ENCODE measurements around the gene DDX51.

DDX51 gene

DNA sequence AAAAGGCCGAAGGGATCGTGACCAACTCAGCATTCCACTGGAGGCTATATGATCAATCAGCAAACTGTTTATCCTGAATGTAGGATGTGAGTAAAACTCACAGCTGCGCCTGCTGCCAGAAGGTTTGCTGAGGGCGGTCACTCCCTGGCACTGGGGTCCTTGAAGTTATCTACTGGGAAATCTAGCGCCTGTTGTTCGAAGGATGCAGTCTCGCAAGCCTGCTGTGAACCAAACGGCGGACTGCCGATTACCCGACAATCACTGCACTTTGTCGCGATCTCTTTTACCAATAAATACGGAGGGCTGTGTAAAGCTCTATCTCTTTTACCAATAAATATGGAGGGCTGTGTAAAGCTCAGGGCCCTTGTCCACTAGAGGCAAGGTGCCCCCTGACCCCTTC, 12.9 kb downstream of the DDX51 start:
- peaks cover 17% of the 10 kb centered on the region; the same call in 1 of the 2 replicates for H3K36me3 ChIP-seq (ENCODE audit: insufficient read depth, low read length)
- TF ChIP-seq EZH2phosphoT487 (IDR thresholded peaks at IDR 0.05; ENCODE audit: borderline replicate concordance) = no peak
- TF ChIP-seq, protein P1, sequence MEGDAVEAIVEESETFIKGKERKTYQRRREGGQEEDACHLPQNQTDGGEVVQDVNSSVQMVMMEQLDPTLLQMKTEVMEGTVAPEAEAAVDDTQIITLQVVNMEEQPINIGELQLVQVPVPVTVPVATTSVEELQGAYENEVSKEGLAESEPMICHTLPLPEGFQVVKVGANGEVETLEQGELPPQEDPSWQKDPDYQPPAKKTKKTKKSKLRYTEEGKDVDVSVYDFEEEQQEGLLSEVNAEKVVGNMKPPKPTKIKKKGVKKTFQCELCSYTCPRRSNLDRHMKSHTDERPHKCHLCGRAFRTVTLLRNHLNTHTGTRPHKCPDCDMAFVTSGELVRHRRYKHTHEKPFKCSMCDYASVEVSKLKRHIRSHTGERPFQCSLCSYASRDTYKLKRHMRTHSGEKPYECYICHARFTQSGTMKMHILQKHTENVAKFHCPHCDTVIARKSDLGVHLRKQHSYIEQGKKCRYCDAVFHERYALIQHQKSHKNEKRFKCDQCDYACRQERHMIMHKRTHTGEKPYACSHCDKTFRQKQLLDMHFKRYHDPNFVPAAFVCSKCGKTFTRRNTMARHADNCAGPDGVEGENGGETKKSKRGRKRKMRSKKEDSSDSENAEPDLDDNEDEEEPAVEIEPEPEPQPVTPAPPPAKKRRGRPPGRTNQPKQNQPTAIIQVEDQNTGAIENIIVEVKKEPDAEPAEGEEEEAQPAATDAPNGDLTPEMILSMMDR (conservative IDR thresholded peaks at IDR 0.05; ENCODE audit: low read length) = no peak
- no peak overlapping the region for H3K4me2 ChIP-seq (ENCODE audit: low read depth, low read length, poor library complexity, severe bottlenecking)
- no peaks in the 10 kb centered on the region for H3K79me2 ChIP-seq (ENCODE audit: insufficient read depth, low read length)
- H4K20me1 ChIP-seq (ENCODE audit: insufficient read depth, low read length, poor library complexity, severe bottlenecking) = no peaks in the 10 kb centered on the region
- H3K9me3 ChIP-seq (ENCODE audit: insufficient read depth, low read depth, low read length) = no peaks in the 10 kb centered on the region
- H3K4me1 ChIP-seq (ENCODE audit: insufficient read depth, low read length, poor library complexity, severe bottlenecking) = no peaks in the 10 kb centered on the region
- H3K9ac ChIP-seq (ENCODE audit: low read depth, low read length, poor library complexity, severe bottlenecking) = no peak overlapping the region
- H3K9me2 ChIP-seq (replicated peaks; ENCODE audit: low read depth, low read length) = no peaks in the 10 kb centered on the region
- no peak overlapping the region for H2AFZ ChIP-seq (ENCODE audit: low read length)
- H3F3A ChIP-seq (ENCODE audit: low read depth) = no peaks in the 10 kb centered on the region
- H3K4me3 ChIP-seq (ENCODE audit: low read length, poor library complexity, severe bottlenecking) = no peak overlapping the region
- H3K27me3 ChIP-seq (ENCODE audit: insufficient read depth, low read length, poor library complexity, severe bottlenecking) = no peaks in the 10 kb centered on the region

DNA sequence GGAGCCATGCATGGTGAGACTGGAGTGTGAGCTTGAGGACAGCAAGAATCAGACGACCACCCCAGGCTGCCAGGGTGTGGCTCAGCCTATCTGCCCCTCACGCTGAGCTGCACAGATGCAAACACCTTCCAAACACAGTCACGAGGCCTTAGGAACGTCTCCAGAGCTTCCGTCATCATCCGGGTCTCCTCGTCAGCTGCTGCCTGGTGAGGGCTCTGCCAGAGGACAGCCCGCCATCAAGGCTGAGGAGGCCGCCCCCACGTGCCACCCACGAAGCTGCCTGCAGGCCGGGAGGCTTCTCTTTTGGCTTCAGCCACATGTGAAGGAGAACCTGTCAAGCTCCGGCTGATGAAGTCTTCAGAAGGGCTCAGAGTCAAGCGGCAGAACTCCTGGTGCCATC, 13.4 kb downstream of the DDX51 start:
- no peak overlapping the region for H3K4me2 ChIP-seq (ENCODE audit: low read depth, low read length, poor library complexity, severe bottlenecking)
- no peaks in the 10 kb centered on the region for H3K9me2 ChIP-seq (replicated peaks; ENCODE audit: low read depth, low read length)
- no peaks in the 10 kb centered on the region for H3K9me3 ChIP-seq (ENCODE audit: insufficient read depth, low read depth, low read length)
- H3K9ac ChIP-seq (ENCODE audit: low read depth, low read length, poor library complexity, severe bottlenecking) = no peak overlapping the region
- no peak overlapping the region for H3K4me3 ChIP-seq (ENCODE audit: low read length, poor library complexity, severe bottlenecking)
- no peaks in the 10 kb centered on the region for H4K20me1 ChIP-seq (ENCODE audit: insufficient read depth, low read length, poor library complexity, severe bottlenecking)
- H2AFZ ChIP-seq (ENCODE audit: low read length) = no peak overlapping the region
- TF ChIP-seq, protein P1 (conservative IDR thresholded peaks at IDR 0.05; ENCODE audit: low read length) = no peak
- TF ChIP-seq EZH2phosphoT487 (IDR thresholded peaks at IDR 0.05; ENCODE audit: borderline replicate concordance) = no peak
- peaks cover 23% of the 10 kb centered on the region; the same call in 1 of the 2 replicates for H3K36me3 ChIP-seq (ENCODE audit: insufficient read depth, low read length)
- H3K27me3 ChIP-seq (ENCODE audit: insufficient read depth, low read length, poor library complexity, severe bottlenecking) = no peaks in the 10 kb centered on the region
- H3K79me2 ChIP-seq (ENCODE audit: insufficient read depth, low read length) = no peaks in the 10 kb centered on the region
- no peaks in the 10 kb centered on the region for H3F3A ChIP-seq (ENCODE audit: low read depth)
- H3K4me1 ChIP-seq (ENCODE audit: insufficient read depth, low read length, poor library complexity, severe bottlenecking) = no peaks in the 10 kb centered on the region

- H3K27me3 ChIP-seq (ENCODE audit: insufficient read depth, low read length, poor library complexity, severe bottlenecking) = no peaks in the 10 kb centered on the region
- H3K4me3 ChIP-seq (ENCODE audit: low read length, poor library complexity, severe bottlenecking) = no peak overlapping the region
- no peaks in the 10 kb centered on the region for H3K9me3 ChIP-seq (ENCODE audit: insufficient read depth, low read depth, low read length)
- H4K20me1 ChIP-seq (ENCODE audit: insufficient read depth, low read length, poor library complexity, severe bottlenecking) = no peaks in the 10 kb centered on the region
- no peaks in the 10 kb centered on the region for H3K79me2 ChIP-seq (ENCODE audit: insufficient read depth, low read length)
- H3K9me2 ChIP-seq (replicated peaks; ENCODE audit: low read depth, low read length) = no peaks in the 10 kb centered on the region
- H3K4me1 ChIP-seq (ENCODE audit: insufficient read depth, low read length, poor library complexity, severe bottlenecking) = no peaks in the 10 kb centered on the region
- no peak overlapping the region for H3K4me2 ChIP-seq (ENCODE audit: low read depth, low read length, poor library complexity, severe bottlenecking)
- peaks cover 33% of the 10 kb centered on the region; the same call in 1 of the 2 replicates for H3K36me3 ChIP-seq (ENCODE audit: insufficient read depth, low read length)
- no peak overlapping the region for H2AFZ ChIP-seq (ENCODE audit: low read length)
- H3F3A ChIP-seq (ENCODE audit: low read depth) = no peaks in the 10 kb centered on the region
- H3K9ac ChIP-seq (ENCODE audit: low read depth, low read length, poor library complexity, severe bottlenecking) = no peak overlapping the region
- TF ChIP-seq, protein P1 (conservative IDR thresholded peaks at IDR 0.05; ENCODE audit: low read length) = no peak
- TF ChIP-seq EZH2phosphoT487 (IDR thresholded peaks at IDR 0.05; ENCODE audit: borderline replicate concordance) = no peak
Observed at GRCh38 chr12:132129007-132129406, 15.1 kb downstream of the DDX51 start.
